Endodermal cell (in vitro differentiated cells): ENCODE measurements around the gene PTP4A2. TPM values are rescaled to one million over a fixed set of nuclear protein-coding genes. Genes with fewer than 3 reads are reported as not detected.

Experiments used
- DNase-seq: peaks from one replicate; pipeline ENCODE4 v3.0.0-alpha.2; 2017
- H3K27ac ChIP-seq: 2 replicates; pipeline ENCODE4 v1.5.1; 2013; ENCODE audit warnings: mild to moderate bottlenecking, low read depth, low read length, moderate library complexity
- H3K27me3 ChIP-seq: 2 replicates; pipeline ENCODE4 v1.6.1; 2013; ENCODE audit warnings: mild to moderate bottlenecking, low read length, moderate library complexity; ENCODE audit not compliant: insufficient read depth, control insufficient read depth, poor library complexity, severe bottlenecking
- H3K36me3 ChIP-seq: 2 replicates; pipeline ENCODE4 v1.7.0; 2013; ENCODE audit warnings: mild to moderate bottlenecking, low read length, moderate library complexity; ENCODE audit not compliant: control insufficient read depth, insufficient read depth
- H3K4me1 ChIP-seq: one replicate; pipeline ENCODE4 v1.7.0; 2013; ENCODE audit warnings: low read length; ENCODE audit not compliant: control insufficient read depth, insufficient read depth
- H3K4me3 ChIP-seq: 2 replicates; pipeline ENCODE4 v1.5.1; 2013; ENCODE audit warnings: mild to moderate bottlenecking, low read length, moderate library complexity
- H3K9ac ChIP-seq: 2 replicates; pipeline ENCODE4 v1.6.1; 2013; ENCODE audit warnings: mild to moderate bottlenecking, low read length, moderate library complexity; ENCODE audit not compliant: poor library complexity, severe bottlenecking; ENCODE audit errors: extremely low read depth
- H3K9me3 ChIP-seq: 2 replicates; pipeline ENCODE4 v1.6.1; 2013; ENCODE audit warnings: mild to moderate bottlenecking, low read length, moderate library complexity; ENCODE audit not compliant: control insufficient read depth
- H3K27ac Mint-ChIP-seq: 2 replicates; pipeline ENCODE4 v1.8.0; 2020; ENCODE audit warnings: mixed read lengths
- H3K27me3 Mint-ChIP-seq: 2 replicates; pipeline ENCODE4 v1.8.0; 2021; ENCODE audit warnings: mild to moderate bottlenecking, mixed read lengths; ENCODE audit not compliant: insufficient read depth
- H3K36me3 Mint-ChIP-seq: 2 replicates; pipeline ENCODE4 v1.8.0; 2020; ENCODE audit warnings: low read depth, mixed read lengths
- H3K4me1 Mint-ChIP-seq: 2 replicates; pipeline ENCODE4 v1.8.0; 2020; ENCODE audit warnings: mixed read lengths
- H3K4me3 Mint-ChIP-seq: 2 replicates; pipeline ENCODE4 v1.8.0; 2020; ENCODE audit warnings: mild to moderate bottlenecking, moderate library complexity, mixed read lengths
- H3K9me3 Mint-ChIP-seq: 2 replicates; pipeline ENCODE4 v1.8.0; 2020; ENCODE audit warnings: mild to moderate bottlenecking, mixed read lengths
- WGBS, 2 experiments: methylation state at CpG; one replicate each; pipeline versions ENCODE4 v1.1.5 to v1.1.7; 2013; ENCODE audit warnings: missing lambda C conversion rate in 2 of 2, mixed read lengths in 1 of 2; ENCODE audit not compliant: insufficient coverage in 1 of 2, insufficient read length in 1 of 2; 5-methylcytosine and 5-hydroxymethylcytosine counted together
- total RNA-seq, 2 donors: library from RNA; stranded (reverse); fragmentation: NEBNext Ultra II Directional in 1 of 2; extraction: Animal tissue kit (Norgen Biotek cat#: 25700) in 1 of 2; gene quantifications; 2 replicates in 1 of 2; 3 replicates in 1 of 2; pipeline ENCODE4 v1.2.1, GENCODE V29; 2021
- TF ChIP-seq, protein P1 (sequence below): fragments of 200-600 bp; sonication (generic); conservative IDR thresholded peaks from 2 replicates; pipeline ENCODE4 v1.5.0; 2021; ENCODE audit warnings: antibody characterized with exemption, mild to moderate bottlenecking

Gene PTP4A2
- total RNA-seq, 2 donors from 2014 or later = 211 TPM

DNA sequence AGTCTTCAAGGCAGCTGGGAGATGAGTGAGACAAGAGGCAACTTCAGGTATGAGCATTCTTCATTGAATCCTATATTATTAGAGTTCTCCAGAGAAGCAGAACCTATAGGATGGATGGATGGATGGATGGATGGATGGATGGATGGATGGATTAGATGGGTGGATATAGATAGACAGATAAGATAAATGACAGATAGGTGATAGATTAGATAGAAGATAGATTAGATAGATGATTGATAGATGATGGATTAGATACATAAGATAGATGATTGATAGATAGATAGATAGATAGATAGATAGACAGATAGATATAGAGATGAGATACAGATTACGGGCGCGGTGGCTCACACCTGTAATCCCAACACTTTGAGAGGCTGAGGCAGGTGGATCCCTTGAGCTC lies 79.1 kb downstream of the PTP4A2 start:
- TF ChIP-seq, protein P1, sequence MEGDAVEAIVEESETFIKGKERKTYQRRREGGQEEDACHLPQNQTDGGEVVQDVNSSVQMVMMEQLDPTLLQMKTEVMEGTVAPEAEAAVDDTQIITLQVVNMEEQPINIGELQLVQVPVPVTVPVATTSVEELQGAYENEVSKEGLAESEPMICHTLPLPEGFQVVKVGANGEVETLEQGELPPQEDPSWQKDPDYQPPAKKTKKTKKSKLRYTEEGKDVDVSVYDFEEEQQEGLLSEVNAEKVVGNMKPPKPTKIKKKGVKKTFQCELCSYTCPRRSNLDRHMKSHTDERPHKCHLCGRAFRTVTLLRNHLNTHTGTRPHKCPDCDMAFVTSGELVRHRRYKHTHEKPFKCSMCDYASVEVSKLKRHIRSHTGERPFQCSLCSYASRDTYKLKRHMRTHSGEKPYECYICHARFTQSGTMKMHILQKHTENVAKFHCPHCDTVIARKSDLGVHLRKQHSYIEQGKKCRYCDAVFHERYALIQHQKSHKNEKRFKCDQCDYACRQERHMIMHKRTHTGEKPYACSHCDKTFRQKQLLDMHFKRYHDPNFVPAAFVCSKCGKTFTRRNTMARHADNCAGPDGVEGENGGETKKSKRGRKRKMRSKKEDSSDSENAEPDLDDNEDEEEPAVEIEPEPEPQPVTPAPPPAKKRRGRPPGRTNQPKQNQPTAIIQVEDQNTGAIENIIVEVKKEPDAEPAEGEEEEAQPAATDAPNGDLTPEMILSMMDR = no peak
- Histone ChIP-seq H3K9ac (no peak overlapping the region), H3K4me3 (no peak overlapping the region), H3K9me3 (no peaks in the 10 kb centered on the region), H3K27ac (no peak overlapping the region), H3K4me1 (no peaks in the 10 kb centered on the region), H3K27me3 (no peaks in the 10 kb centered on the region), H3K36me3 (no peaks in the 10 kb centered on the region)
- no peaks in the 10 kb centered on the region for H3K4me1 Mint-ChIP-seq
- no peak for DNase-seq
- no peak overlapping the region for H3K27ac Mint-ChIP-seq
- no peaks in the 10 kb centered on the region for H3K9me3 Mint-ChIP-seq
- WGBS, 2 experiments = 100% methylated on average over 3 of the region's 3 CpGs; no CpG with 5 or more reads in 1 of the 2 experiments
- H3K27me3 Mint-ChIP-seq = no peaks in the 10 kb centered on the region
- H3K4me3 Mint-ChIP-seq = no peak overlapping the region
- H3K36me3 Mint-ChIP-seq = no peaks in the 10 kb centered on the region

DNA sequence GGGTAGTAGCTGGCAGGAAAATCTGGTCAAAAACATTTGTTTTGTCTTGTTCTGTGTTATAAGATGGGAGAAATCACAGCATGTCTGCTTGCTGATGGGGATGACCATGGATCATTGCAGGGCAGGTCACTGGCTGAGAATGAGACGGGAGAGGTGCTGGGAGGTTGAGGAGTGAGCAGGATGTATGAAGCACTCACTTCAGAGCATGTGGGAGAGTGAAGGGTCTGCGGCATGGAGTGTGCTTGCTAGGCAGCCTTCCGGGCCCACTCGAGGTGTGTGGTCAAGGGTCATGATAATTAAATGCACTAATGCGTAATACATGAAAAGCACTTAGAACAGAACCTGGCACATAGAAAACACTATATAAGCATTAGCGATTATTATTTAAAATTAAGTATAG lies 80.3 kb downstream of the PTP4A2 start:
- no peaks in the 10 kb centered on the region for H3K4me1 ChIP-seq
- H3K27me3 ChIP-seq = no peaks in the 10 kb centered on the region
- H3K27me3 Mint-ChIP-seq = no peaks in the 10 kb centered on the region
- H3K9ac ChIP-seq = no peak overlapping the region
- DNase-seq = no peak
- WGBS, 2 experiments = 90 to 94% methylated on average over 2 to 5 of the region's 6 CpGs
- H3K4me1 Mint-ChIP-seq = no peaks in the 10 kb centered on the region
- H3K27ac Mint-ChIP-seq = no peak overlapping the region
- H3K27ac ChIP-seq = no peak overlapping the region
- no peak overlapping the region for H3K4me3 ChIP-seq
- no peak overlapping the region for H3K4me3 Mint-ChIP-seq
- no peaks in the 10 kb centered on the region for H3K36me3 Mint-ChIP-seq
- no peaks in the 10 kb centered on the region for H3K9me3 ChIP-seq
- H3K36me3 ChIP-seq = no peaks in the 10 kb centered on the region
- no peaks in the 10 kb centered on the region for H3K9me3 Mint-ChIP-seq
- TF ChIP-seq, protein P1 = no peak

Other genes with a start within 250 kb of the PTP4A2 start
- 1 to 10 TPM; 7.4 to 9.9 TPM for gene COL16A1, start 234.4 kb downstream of the PTP4A2 start, total RNA-seq
- 10 to 100 TPM; 13.1 to 22.7 TPM for gene ADGRB2, start 174.0 kb downstream of the PTP4A2 start, total RNA-seq
- 1 to 10 TPM; 2.0 to 3.1 TPM for gene SPOCD1, start 122.3 kb downstream of the PTP4A2 start, total RNA-seq
- gene KHDRBS1, start 75.5 kb upstream of the PTP4A2 start, total RNA-seq = 100 to 1,000 TPM; 201 to 235 TPM
- gene TMEM39B, start 134.6 kb upstream of the PTP4A2 start, total RNA-seq = 10 to 100 TPM; 11.0 to 20.3 TPM
- gene KPNA6, start 169.7 kb upstream of the PTP4A2 start, total RNA-seq = 100 to 1,000 TPM in 1 of 2 donors, 10 to 100 TPM in 1; 95.4 to 119 TPM
- 10 to 100 TPM; 38.3 to 39.4 TPM for gene TXLNA, start 241.3 kb upstream of the PTP4A2 start, total RNA-seq